GM23338 (cell line): ENCODE data around the gene ADORA3. TPM values are rescaled to one million over a fixed set of nuclear protein-coding genes. Genes with fewer than 3 reads are reported as not detected.

Experiments used
- ATAC-seq: fragments of 200-7000 bp; cut with Tn5 transposase; 3 replicates; pipeline ENCODE4 v1.9.1; 2020
- DNase-seq: peaks from one replicate; pipeline ENCODE4 v3.0.0-alpha.2; 2015; ENCODE audit warnings: low spot score
- H2AFZ ChIP-seq: fragments of 200-600 bp; sonication (generic); 2 replicates; pipeline ENCODE4 v1.8.0; 2016; ENCODE audit warnings: antibody characterized with exemption, mild to moderate bottlenecking, moderate library complexity
- H3F3A ChIP-seq: fragments of 200-600 bp; sonication (generic); replicated peaks from 2 replicates; pipeline ENCODE4 v1.8.0; 2017; ENCODE audit warnings: antibody characterized with exemption, mixed run types, low read depth
- H3K27ac ChIP-seq: fragments of 200-600 bp; sonication (generic); 2 replicates; pipeline ENCODE4 v1.6.1; 2016; ENCODE audit warnings: low read depth
- H3K27me3 ChIP-seq: fragments of 200-600 bp; sonication (generic); 2 replicates; pipeline ENCODE4 v1.8.0; 2016; ENCODE audit warnings: mild to moderate bottlenecking, mixed run types, moderate library complexity; ENCODE audit not compliant: insufficient read depth
- H3K36me3 ChIP-seq: fragments of 200-600 bp; sonication (generic); 2 replicates; pipeline ENCODE4 v1.8.0; 2016; ENCODE audit warnings: mild to moderate bottlenecking; ENCODE audit not compliant: insufficient read depth
- H3K4me1 ChIP-seq: fragments of 200-600 bp; sonication (generic); 2 replicates; pipeline ENCODE4 v1.8.0; 2016; ENCODE audit warnings: mild to moderate bottlenecking, moderate library complexity; ENCODE audit not compliant: insufficient read depth
- H3K4me2 ChIP-seq: fragments of 200-600 bp; sonication (generic); 2 replicates; pipeline ENCODE4 v1.7.1; 2017; ENCODE audit warnings: mixed run types
- H3K4me3 ChIP-seq: fragments of 200-600 bp; sonication (generic); 2 replicates; pipeline ENCODE4 v1.6.1; 2016; ENCODE audit warnings: mixed run types
- H3K79me2 ChIP-seq: fragments of 200-600 bp; sonication (generic); replicated peaks from 2 replicates; pipeline ENCODE4 v1.8.0; 2017; ENCODE audit warnings: mild to moderate bottlenecking; ENCODE audit not compliant: insufficient read depth
- H3K9me2 ChIP-seq: fragments of 200-600 bp; sonication (generic); 2 replicates; pipeline ENCODE4 v1.8.0; 2017; ENCODE audit not compliant: insufficient read depth
- H4K20me1 ChIP-seq: fragments of 200-600 bp; sonication (generic); replicated peaks from 2 replicates; pipeline ENCODE4 v1.8.0; 2017; ENCODE audit warnings: mild to moderate bottlenecking; ENCODE audit not compliant: insufficient read depth
- H3K27ac Mint-ChIP-seq: 2 replicates; pipeline ENCODE4 v1.8.0; 2020; ENCODE audit warnings: inconsistent platforms, mild to moderate bottlenecking, moderate library complexity, mixed read lengths
- H3K27me3 Mint-ChIP-seq: 3 replicates; pipeline ENCODE4 v1.8.0; 2022; ENCODE audit warnings: low read depth, mild to moderate bottlenecking, moderate library complexity, mixed read lengths, inconsistent platforms; ENCODE audit not compliant: insufficient read depth, poor library complexity
- H3K36me3 Mint-ChIP-seq: 3 replicates; pipeline ENCODE4 v1.8.0; 2021; ENCODE audit warnings: low read depth, mild to moderate bottlenecking, inconsistent platforms, moderate library complexity, mixed read lengths
- H3K4me1 Mint-ChIP-seq: 3 replicates; pipeline ENCODE4 v1.8.0; 2020; ENCODE audit warnings: mild to moderate bottlenecking, inconsistent platforms, mixed read lengths
- H3K4me3 Mint-ChIP-seq: 3 replicates; pipeline ENCODE4 v1.8.0; 2021; ENCODE audit warnings: moderate library complexity, mild to moderate bottlenecking, inconsistent platforms, mixed read lengths
- H3K9me3 Mint-ChIP-seq: 3 replicates; pipeline ENCODE4 v1.8.0; 2020; ENCODE audit warnings: moderate library complexity, mild to moderate bottlenecking, inconsistent platforms, mixed read lengths
- CREB1 ChIP-seq: fragments of 250-450 bp; sonication (Bioruptor Pico); IDR thresholded peaks from 2 replicates; pipeline ENCODE4 v1.5.0; 2020; ENCODE audit warnings: low read depth, mild to moderate bottlenecking, moderate library complexity
- CTCF ChIP-seq, 2 experiments: fragments of 200-600 bp in 1 of 2; sonication (generic) in 1 of 2; conservative IDR thresholded peaks; 2 replicates each; pipeline versions ENCODE4 v1.5.1 to v1.6.1; 2016 to 2017; ENCODE audit warnings: antibody characterized with exemption in 2 of 2, low read depth in 2 of 2, mild to moderate bottlenecking in 2 of 2, moderate library complexity in 1 of 2
- ETS1 ChIP-seq: IDR thresholded peaks from 2 replicates; pipeline ENCODE4 v1.6.1; 2016; ENCODE audit warnings: antibody characterized with exemption
- EZH2 ChIP-seq: fragments of 200-600 bp; sonication (generic); IDR thresholded peaks from one replicate; pipeline ENCODE4 v1.8.0; 2017; ENCODE audit warnings: antibody characterized with exemption, mild to moderate bottlenecking, low read depth; ENCODE audit not compliant: unreplicated experiment
- EZH2phosphoT487 ChIP-seq: fragments of 200-600 bp; sonication (generic); IDR thresholded peaks from one replicate; pipeline ENCODE4 v1.8.1; 2018; ENCODE audit warnings: antibody characterized with exemption; ENCODE audit not compliant: unreplicated experiment
- JUNB ChIP-seq: IDR thresholded peaks from one replicate; pipeline ENCODE4 v1.6.1; 2016; ENCODE audit warnings: antibody characterized with exemption; ENCODE audit not compliant: unreplicated experiment
- NANOG ChIP-seq: IDR thresholded peaks from 2 replicates; pipeline ENCODE4 v1.6.1; 2016; ENCODE audit warnings: antibody characterized with exemption, borderline replicate concordance
- POLR2AphosphoS5 ChIP-seq: IDR thresholded peaks from 2 replicates; pipeline ENCODE4 v1.6.1; 2016; ENCODE audit warnings: antibody characterized with exemption, low read depth
- REST ChIP-seq: IDR thresholded peaks from one replicate; pipeline ENCODE4 v1.6.1; 2018; ENCODE audit warnings: antibody characterized with exemption; ENCODE audit not compliant: unreplicated experiment
- STAT1 ChIP-seq: IDR thresholded peaks from one replicate; pipeline ENCODE4 v1.6.1; 2016; ENCODE audit warnings: antibody characterized with exemption; ENCODE audit not compliant: unreplicated experiment
- ZNF331 ChIP-seq: fragments of 250-450 bp; sonication (Bioruptor Pico); IDR thresholded peaks from 2 replicates; pipeline ENCODE4 v1.5.0; 2020; ENCODE audit warnings: low read depth, mild to moderate bottlenecking, moderate library complexity
- polyA plus RNA-seq: library from polyadenylated mRNA; unstranded; fragments of >200 nt; fragmentation: Nextera tagmentation; extraction: Ambion mirVana; gene quantifications from 2 replicates; pipeline ENCODE4 v1.2.1, GENCODE V29; 2016
- total RNA-seq: library from RNA; depleted of rRNA; stranded (reverse); fragments of >200 nt; shearing (Covaris generic); gene quantifications from 2 replicates; pipeline ENCODE4 v1.2.3, GENCODE V29; 2014

Gene ADORA3
- total and polyA plus RNA-seq, 2 experiments from 2014 or later, result not detected

- no peak for TF ChIP-seq CTCF (conservative IDR thresholded peaks at IDR 0.05; ENCODE audit: low read depth in 2 of 2)
- TF ChIP-seq REST, result no peak
- TF ChIP-seq JUNB, result no peak
- no peak for TF ChIP-seq EZH2phosphoT487
- no peak for TF ChIP-seq POLR2AphosphoS5
- TF ChIP-seq ETS1, result no peak
- no peak for TF ChIP-seq ZNF331
- TF ChIP-seq STAT1, result no peak
- TF ChIP-seq EZH2, result no peak
- no peak for TF ChIP-seq CREB1 (CRISPR knock-in tag)
- TF ChIP-seq NANOG, result no peak
Measured at GRCh38 chr1:111475701-111476100, 27.7 kb downstream of the ADORA3 start (continued).

- no peak overlapping the region for H3K27ac ChIP-seq
- Mint-ChIP-seq H3K36me3 (no peaks in the 10 kb centered on the region), H3K4me3 (no peak overlapping the region), H3K27me3 (no peaks in the 10 kb centered on the region), H3K27ac (no peak overlapping the region), H3K4me1 (no peaks in the 10 kb centered on the region), H3K9me3 (no peaks in the 10 kb centered on the region)
- no peaks in the 10 kb centered on the region for H3K79me2 ChIP-seq
- no peak overlapping the region for H3K4me3 ChIP-seq
- H2AFZ ChIP-seq, result no peak overlapping the region
- TF ChIP-seq STAT1 (no peak), EZH2phosphoT487 (no peak), NANOG (no peak), REST (no peak), EZH2 (no peak), CTCF (conservative IDR thresholded peaks at IDR 0.05; ENCODE audit: low read depth in 2 of 2) (no peak)
- H3K9me2 ChIP-seq, result no peaks in the 10 kb centered on the region
- no peak overlapping the region for H3K4me2 ChIP-seq
- ATAC-seq (no peak), DNase-seq (no peak)
- H3F3A ChIP-seq, result no peaks in the 10 kb centered on the region
- no peaks in the 10 kb centered on the region for H3K4me1 ChIP-seq
- H4K20me1 ChIP-seq, result no peaks in the 10 kb centered on the region
- no peaks in the 10 kb centered on the region for H3K36me3 ChIP-seq
- no peaks in the 10 kb centered on the region for H3K27me3 ChIP-seq
Measured at GRCh38 chr1:111474521-111474920, 28.9 kb downstream of the ADORA3 start.
